K562 (cell line): ENCODE data around the gene MYO16. TPM values are rescaled to one million over a fixed set of nuclear protein-coding genes. Genes with fewer than 3 reads are reported as not detected.

Experiments used
- ATAC-seq: fragments of 200-7000 bp; cut with Tn5 transposase; 3 replicates; pipeline ENCODE4 v1.9.1; 2020; ENCODE audit warnings: moderate library complexity
- BruUV-seq: library from RNA; stranded (reverse); fragments of 400-500 nt; replicated peaks from 2 replicates; lab custom pipeline; 2021; lab: Mats Ljungman, UMichigan
- CTCF ChIA-PET: fragments of 300-600 bp; formaldehyde crosslinking; extraction: SDS; loops from one replicate; lab custom pipeline; 2021; ENCODE audit warnings: low intra/inter-chr PET ratio; lab: Yijun Ruan, JAX
- POLR2A ChIA-PET: fragments of 300-600, 350-650 bp; sonication (Branson Sonifier 250); formaldehyde crosslinking; extraction: SDS; loops from one replicate; lab custom pipeline; 2021; ENCODE audit warnings: antibody characterized with exemption, inconsistent platforms; lab: Yijun Ruan, JAX
- DNase-seq, 4 experiments: peaks; one replicate each; pipeline versions ENCODE4 v3.0.0 to v3.0.0-alpha.2; 2011 to 2018; ENCODE audit warnings: low spot score in 3 of 4, mixed read lengths in 3 of 4; ENCODE audit errors: extremely low read depth in 1 of 4
- FAIRE-seq: peaks from 2 replicates; lab custom pipeline; 2011; peaks lifted over from hg19 to GRCh38; lab: Jason Lieb, UNC
- H2AFZ ChIP-seq: 2 replicates; pipeline ENCODE4 v1.6.0; 2011; ENCODE audit warnings: low read depth, low read length, control low read depth, inconsistent platforms
- H3K27ac ChIP-seq: fragments of 200-600 bp; 3 replicates; pipeline ENCODE4 v1.8.0; 2011; ENCODE audit warnings: low read depth, mild to moderate bottlenecking, control low read depth, inconsistent platforms, low read length, moderate library complexity, mixed read lengths; ENCODE audit errors: extremely low read depth
- H3K27me3 ChIP-seq, 2 experiments: fragments of 300-600 bp in 1 of 2; 2 replicates in 1 of 2; 3 replicates in 1 of 2; pipeline versions ENCODE4 v1.6.0 to v1.8.0; 2011; ENCODE audit warnings: inconsistent platforms in 2 of 2, low read length in 2 of 2, mild to moderate bottlenecking in 1 of 2, mixed read lengths in 1 of 2, moderate library complexity in 1 of 2; ENCODE audit not compliant: control insufficient read depth in 2 of 2, insufficient read depth in 2 of 2
- H3K36me3 ChIP-seq: fragments of 300-600 bp; 3 replicates; pipeline ENCODE4 v1.8.0; 2011; ENCODE audit warnings: mild to moderate bottlenecking, low read length, inconsistent platforms; ENCODE audit not compliant: control insufficient read depth, insufficient read depth
- H3K4me1 ChIP-seq, 2 experiments: fragments of 200-600 bp in 1 of 2; replicated peaks in 1 of 2; 2 replicates in 1 of 2; 3 replicates in 1 of 2; pipeline versions ENCODE4 v1.5.1 to v1.8.0; 2011; ENCODE audit warnings: inconsistent platforms in 2 of 2, low read length in 2 of 2, mild to moderate bottlenecking in 1 of 2, mixed read lengths in 1 of 2, moderate library complexity in 1 of 2; ENCODE audit not compliant: control insufficient read depth in 2 of 2, insufficient read depth in 2 of 2
- H3K4me2 ChIP-seq: 2 replicates; pipeline ENCODE4 v1.6.1; 2011; ENCODE audit warnings: low read length, control low read depth, inconsistent platforms, mixed read lengths; ENCODE audit not compliant: insufficient read depth
- H3K4me3 ChIP-seq: fragments of 200-600 bp; sonication (generic), shearing (Covaris generic); 2 replicates; pipeline ENCODE4 v1.5.1; 2016; ENCODE audit warnings: control low read depth, inconsistent platforms
- H3K79me2 ChIP-seq: fragments of 200-600 bp; 3 replicates; pipeline ENCODE4 v1.8.0; 2011; ENCODE audit warnings: low read length, inconsistent platforms; ENCODE audit not compliant: control insufficient read depth, insufficient read depth
- H3K9ac ChIP-seq, 2 experiments: 2 replicates each; pipeline versions ENCODE4 v1.6.0 to v1.6.1; 2011; ENCODE audit warnings: low read depth in 2 of 2, low read length in 2 of 2, control low read depth in 1 of 2, inconsistent platforms in 1 of 2, mild to moderate bottlenecking in 1 of 2, mixed read lengths in 1 of 2; ENCODE audit not compliant: insufficient read depth in 1 of 2
- H3K9me1 ChIP-seq: one replicate; pipeline ENCODE4 v1.6.0; 2011; ENCODE audit warnings: inconsistent platforms, mild to moderate bottlenecking, low read length, moderate library complexity; ENCODE audit not compliant: control insufficient read depth, insufficient read depth
- H3K9me3 ChIP-seq: replicated peaks from 2 replicates; pipeline ENCODE4 v1.5.1; 2011; ENCODE audit warnings: low read depth, low read length, inconsistent platforms; ENCODE audit not compliant: control insufficient read depth, insufficient read depth
- H4K20me1 ChIP-seq: replicated peaks from 2 replicates; pipeline ENCODE4 v1.6.1; 2011; ENCODE audit warnings: low read length, inconsistent platforms, mixed read lengths; ENCODE audit not compliant: control insufficient read depth, insufficient read depth
- CC2D1A ChIP-seq: fragments of 450-650 bp; IDR thresholded peaks from 2 replicates; pipeline ENCODE4 v1.6.1; 2017; ENCODE audit warnings: mild to moderate bottlenecking
- RBM22 ChIP-seq: fragments of 200-400 bp; formaldehyde crosslinking; IDR thresholded peaks from 2 replicates; pipeline ENCODE4 v1.6.1; 2018; ENCODE audit warnings: low read length, low read depth; ENCODE audit not compliant: poor library complexity, severe bottlenecking
- SIN3A ChIP-seq, 2 experiments: fragments of 150-350 bp in 1 of 2; IDR thresholded peaks; 2 replicates each; pipeline ENCODE4 v1.6.1; 2011 to 2016; ENCODE audit warnings: borderline replicate concordance in 2 of 2, low read depth in 2 of 2, low read length in 2 of 2, mild to moderate bottlenecking in 2 of 2, moderate library complexity in 2 of 2; ENCODE audit not compliant: control insufficient read depth in 1 of 2
- ZNF165 ChIP-seq: fragments of 250-450 bp; sonication (Bioruptor Pico); IDR thresholded peaks from 2 replicates; pipeline ENCODE4 v1.4.0; 2020; ENCODE audit warnings: borderline replicate concordance
- ZNF311 ChIP-seq: fragments of 250-450 bp; sonication (Bioruptor Pico); IDR thresholded peaks from 2 replicates; pipeline ENCODE4 v1.4.0; 2020; ENCODE audit warnings: mild to moderate bottlenecking, moderate library complexity
- ZNF764 ChIP-seq: fragments of 250-450 bp; sonication (Bioruptor Pico); IDR thresholded peaks from 2 replicates; pipeline ENCODE4 v1.4.0; 2020; ENCODE audit warnings: low read depth, mild to moderate bottlenecking, moderate library complexity
- whole genome bisulfite sequencing: fragments of 100-300 bp; shearing (Covaris generic); methylation state at CpG from one replicate; pipeline ENCODE4 v1.1.6; 2016; ENCODE audit warnings: low coverage, mixed read lengths; ENCODE audit not compliant: insufficient coverage; ENCODE audit errors: missing lambda C conversion rate; 5-methylcytosine and 5-hydroxymethylcytosine counted together
- in situ Hi-C: fragments of 300-500 bp; cut with MboI; formaldehyde crosslinking; loops from 4 replicates; pipeline ENCODE4 v1.15.0; 2018; ENCODE audit warnings: inconsistent platforms, mixed read lengths
- intact Hi-C: fragments of 100-400 bp; cut with micrococcal nuclease; formaldehyde crosslinking; loops from 2 replicates; pipeline ENCODE4 v1.14.2; 2022
- polyA plus RNA-seq, 8 experiments: library from polyadenylated mRNA; depleted of rRNA in 4 of 8; stranded (reverse) in 5 of 8; unstranded in 3 of 8; fragments of >200 nt; fragmentation: Nextera tagmentation in 2 of 8; fragmentation: Illumina TruSeq in 1 of 8; extraction: Ambion mirVana in 2 of 8; extraction: Trizol in 1 of 8; gene quantifications; 2 replicates each; pipeline versions ENCODE4 v1.2.1 to v1.2.3, GENCODE V29; 2011 to 2014; ENCODE audit warnings: inconsistent platforms in 1 of 8, missing spikeins in 1 of 8
- total RNA-seq, 7 experiments: library from RNA; depleted of rRNA in 6 of 7; stranded (reverse); fragments of >200 nt in 6 of 7; fragmentation: Illumina TruSeq in 2 of 7; extraction: Trizol in 2 of 7; gene quantifications; 2 replicates each; pipeline versions ENCODE4 v1.2.1 to v1.2.3, GENCODE V29; 2011 to 2021; ENCODE audit warnings: low replicate concordance in 1 of 7
- TF ChIP-seq, protein P1 (sequence below): fragments of 250-450 bp; sonication (Bioruptor Pico); IDR thresholded peaks from 2 replicates; pipeline ENCODE4 v1.5.0; 2020; ENCODE audit warnings: mild to moderate bottlenecking

Gene MYO16
- total and polyA plus RNA-seq, 9 of the 15 experiments (the other 6 are each of a cell fraction or from before 2014, with no cell fraction given), result 4.3 to 45.7 (median 12.1) TPM

- Histone ChIP-seq H3K9me1 (no peaks in the 10 kb centered on the region), H3K9me3 (no peaks in the 10 kb centered on the region), H3K9ac (no peak overlapping the region), H3K79me2 (no peaks in the 10 kb centered on the region), H3K4me3 (no peak overlapping the region), H3K36me3 (no peaks in the 10 kb centered on the region), H4K20me1 (no peaks in the 10 kb centered on the region), H3K4me1 (no peaks in the 10 kb centered on the region), H3K4me2 (no peak overlapping the region), H3K27ac (no peak overlapping the region), H3K27me3 (no peaks in the 10 kb centered on the region), H2AFZ (no peak overlapping the region)
- in situ Hi-C loops (no loop called here), intact Hi-C loops (no loop called here)
- no TSS peak for BruUV-seq
- DNase-seq (no peak), FAIRE-seq (no peak), ATAC-seq (no peak)
- WGBS, result 78% methylated on average over 7 of the region's 7 CpGs
- CTCF ChIA-PET, result no interaction called here
- TF ChIP-seq CC2D1A (no peak), ZNF165 (CRISPR knock-in tag) (no peak), ZNF764 (no peak), SIN3A (IDR thresholded peaks at IDR 0.05; ENCODE audit: borderline replicate concordance in 2 of 2, control insufficient read depth in 1 of 2, low read depth in 2 of 2, low read length in 2 of 2) (no peak), RBM22 (no peak), ZNF311 (CRISPR knock-in tag) (no peak)
- TF ChIP-seq, protein P1, sequence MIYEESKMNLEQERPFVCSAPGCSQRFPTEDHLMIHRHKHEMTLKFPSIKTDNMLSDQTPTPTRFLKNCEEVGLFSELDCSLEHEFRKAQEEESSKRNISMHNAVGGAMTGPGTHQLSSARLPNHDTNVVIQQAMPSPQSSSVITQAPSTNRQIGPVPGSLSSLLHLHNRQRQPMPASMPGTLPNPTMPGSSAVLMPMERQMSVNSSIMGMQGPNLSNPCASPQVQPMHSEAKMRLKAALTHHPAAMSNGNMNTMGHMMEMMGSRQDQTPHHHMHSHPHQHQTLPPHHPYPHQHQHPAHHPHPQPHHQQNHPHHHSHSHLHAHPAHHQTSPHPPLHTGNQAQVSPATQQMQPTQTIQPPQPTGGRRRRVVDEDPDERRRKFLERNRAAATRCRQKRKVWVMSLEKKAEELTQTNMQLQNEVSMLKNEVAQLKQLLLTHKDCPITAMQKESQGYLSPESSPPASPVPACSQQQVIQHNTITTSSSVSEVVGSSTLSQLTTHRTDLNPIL (CRISPR knock-in tag), result no peak
- POLR2A ChIA-PET, result no interaction called here
These were observed 318.9 kb downstream of the MYO16 start for GRCh38 chr13:108948251-108948671.
